LNCaP clone FGC (cell line): ENCODE measurements around the gene FSD1L.

Source experiments
- DNase-seq: peaks from one replicate; pipeline ENCODE4 v3.0.0-alpha.2; 2011; ENCODE audit warnings: low read depth
- H3K4me3 ChIP-seq: 2 replicates; pipeline ENCODE4 v1.5.1; 2011; ENCODE audit warnings: mild to moderate bottlenecking, low read depth, low read length, control low read depth
- CTCF ChIP-seq: IDR thresholded peaks from 2 replicates; pipeline ENCODE4 v1.5.1; 2012; ENCODE audit warnings: mild to moderate bottlenecking; ENCODE audit not compliant: control insufficient read depth, insufficient read depth; ENCODE audit errors: extremely low read depth

Gene FSD1L

GRCh38 chr9:105406369-105406768, 41.5 kb upstream of the FSD1L start:
- no peak overlapping the region for H3K4me3 ChIP-seq
- no peak for TF ChIP-seq CTCF
- no peak for DNase-seq

GRCh38 chr9:105413525-105413924, 34.3 kb upstream of the FSD1L start:
- H3K4me3 ChIP-seq, result no peak overlapping the region
- TF ChIP-seq CTCF, result peak; percentile 51
- DNase-seq, result peak; percentile 25

- no peak overlapping the region for H3K4me3 ChIP-seq
- TF ChIP-seq CTCF, result peak; percentile 86
Measured at GRCh38 chr9:105414947-105415661, 32.7 kb upstream of the FSD1L start.

GRCh38 chr9:105415662-105415980, 32.2 kb upstream of the FSD1L start:
- no peak for TF ChIP-seq CTCF
- no peak for DNase-seq
- no peak overlapping the region for H3K4me3 ChIP-seq

More at GRCh38 chr9:105414947-105415661, 32.7 kb upstream of the FSD1L start:
- DNase-seq, result no peak

- no peak overlapping the region for H3K4me3 ChIP-seq
- no peak for TF ChIP-seq CTCF
- no peak for DNase-seq
Measured at GRCh38 chr9:105416840-105417239, 31.0 kb upstream of the FSD1L start.

- DNase-seq, result no peak
- no peak overlapping the region for H3K4me3 ChIP-seq
- TF ChIP-seq CTCF, result no peak
Measured at GRCh38 chr9:105418588-105419500, 29.0 kb upstream of the FSD1L start.
